Fibroblast of pulmonary artery (primary cell): ENCODE measurements around the gene GALNTL6.
A peak's percentile ranks its signal among the peaks of the same experiment; 100 is the strongest.

Experiments
- DNase-seq: peaks from one replicate; pipeline ENCODE4 v3.0.0-alpha.2; 2010; ENCODE audit warnings: low read depth
- H3K4me3 ChIP-seq: replicated peaks from 2 replicates; pipeline ENCODE4 v1.5.1; 2011; ENCODE audit warnings: low read depth, mild to moderate bottlenecking, control low read depth, low read length, moderate library complexity
- CTCF ChIP-seq: IDR thresholded peaks from 2 replicates; pipeline ENCODE4 v1.5.1; 2011; ENCODE audit warnings: mild to moderate bottlenecking, control low read depth, low read length, inconsistent platforms; ENCODE audit errors: missing control alignments

Gene GALNTL6

DNA sequence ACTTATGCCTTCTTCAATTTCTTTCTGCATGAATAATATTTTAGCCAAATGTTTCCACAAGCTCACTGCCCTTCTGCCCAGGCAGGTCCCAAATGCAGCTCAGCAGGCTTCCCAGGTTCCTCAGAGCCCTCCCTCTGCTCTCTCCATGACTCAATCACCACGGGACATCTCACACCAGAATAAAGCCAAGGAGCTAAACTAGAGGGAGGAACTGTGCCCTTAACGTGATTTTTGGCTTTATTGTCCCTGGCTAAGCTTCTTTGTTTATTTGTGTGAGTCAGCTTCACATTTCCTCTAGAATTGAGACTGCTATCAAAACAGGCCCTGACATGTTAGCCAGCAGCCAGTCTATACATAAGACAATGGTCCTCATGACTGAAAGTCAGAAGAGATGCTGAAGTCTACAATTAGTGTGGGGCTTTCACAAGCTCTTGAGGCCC is 1169.0 kb downstream of the GALNTL6 start:
- DNase-seq, result peak; percentile 90
- H3K4me3 ChIP-seq, result no peak overlapping the region
- no peak for TF ChIP-seq CTCF

DNA sequence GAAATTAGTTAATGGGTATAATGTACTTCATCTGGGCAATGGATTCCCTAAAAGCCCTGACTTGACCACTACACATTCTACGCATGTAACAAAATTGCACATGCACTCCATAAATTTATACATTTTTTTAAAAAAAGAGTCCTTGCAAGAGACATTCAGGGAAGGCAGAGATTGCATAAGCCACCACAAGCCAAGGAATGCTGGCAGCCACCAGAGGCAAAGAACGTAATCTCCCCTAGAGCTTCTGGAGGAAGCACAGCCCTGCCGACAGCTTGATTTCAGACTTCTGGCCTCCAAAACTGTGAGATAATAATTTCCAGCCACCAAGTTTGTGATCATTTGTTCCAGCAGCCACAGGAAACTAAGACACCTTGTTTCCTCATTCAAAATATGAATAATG is 1169.8 kb downstream of the GALNTL6 start:
- TF ChIP-seq CTCF, result no peak
- peak; percentile 64 for DNase-seq
- no peak overlapping the region for H3K4me3 ChIP-seq

- TF ChIP-seq CTCF, result no peak
- H3K4me3 ChIP-seq, result no peak overlapping the region
- no peak for DNase-seq
Measured at GRCh38 chr4:172983631-172984030, 1170.4 kb downstream of the GALNTL6 start.

GRCh38 chr4:172985552-172985951 is 1172.3 kb downstream of the GALNTL6 start:
- no peak for TF ChIP-seq CTCF
- peak; percentile 46 for DNase-seq

GRCh38 chr4:172986114-172986513 is 1172.9 kb downstream of the GALNTL6 start:
- no peak for DNase-seq
- no peak overlapping the region for H3K4me3 ChIP-seq
- TF ChIP-seq CTCF, result no peak

More at GRCh38 chr4:172985552-172985951, 1172.3 kb downstream of the GALNTL6 start:
- no peak overlapping the region for H3K4me3 ChIP-seq

DNA sequence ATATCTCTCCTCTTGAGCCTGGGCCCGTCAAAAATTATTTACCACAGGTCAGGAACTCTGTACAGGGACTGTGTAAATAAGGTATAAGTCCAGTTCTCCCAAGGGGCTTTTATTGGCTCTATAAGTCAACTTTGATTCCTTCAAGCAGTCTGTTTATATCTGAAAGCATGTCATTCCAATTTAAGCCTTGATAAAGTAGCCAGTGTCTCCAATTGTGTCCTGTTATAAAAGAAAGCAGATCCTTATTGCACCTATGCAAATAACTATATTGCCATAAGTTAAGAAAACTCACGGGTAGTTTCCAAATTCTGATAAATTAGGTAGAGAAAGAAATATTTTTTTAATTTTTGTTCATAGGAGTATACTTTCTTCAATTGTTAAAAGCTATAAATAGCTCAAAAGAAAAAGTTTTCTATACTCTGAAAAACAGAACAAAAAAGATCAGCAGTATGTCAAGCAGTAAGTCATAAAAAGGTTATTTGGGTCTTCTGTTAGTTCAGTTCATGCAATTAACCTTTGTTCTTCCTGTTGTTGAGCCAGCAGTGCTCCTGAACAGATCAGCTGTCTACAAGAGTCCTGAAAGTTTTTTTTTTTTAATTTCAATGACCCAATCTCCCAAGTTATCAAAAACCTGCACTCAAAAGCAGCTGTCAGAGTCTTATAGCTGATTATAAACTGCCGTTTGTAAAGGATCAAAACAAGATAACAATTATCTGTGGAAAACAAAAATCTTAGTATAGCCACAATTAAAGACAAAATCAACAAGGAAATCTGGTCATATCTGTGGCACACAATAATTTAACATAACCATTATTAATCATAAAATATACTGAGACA is 1177.0 kb downstream of the GALNTL6 start:
- no peak for TF ChIP-seq CTCF
- no peak for DNase-seq
- H3K4me3 ChIP-seq, result no peak overlapping the region

- no peak for TF ChIP-seq CTCF
- DNase-seq, result no peak
- H3K4me3 ChIP-seq, result no peak overlapping the region
Measured at GRCh38 chr4:172992648-172993378, 1179.6 kb downstream of the GALNTL6 start.
